Activated CD4-positive, alpha-beta T cell treated with anti-CD3 and anti-CD28 coated beads, Interleukin-2, amount 50 U/mL, for 24 hours (primary cell): ENCODE results near the gene KIZ.

Experiments used
- DNase-seq, 2 donors: peaks; one replicate each; pipeline ENCODE4 v3.0.0-alpha.2; 2020; ENCODE audit warnings: low read depth in 1 of 2, low spot score in 1 of 2

Gene KIZ

GRCh38 chr20:21175433-21175832 lies 49.6 kb downstream of the KIZ start:
- DNase-seq = no peak

DNA sequence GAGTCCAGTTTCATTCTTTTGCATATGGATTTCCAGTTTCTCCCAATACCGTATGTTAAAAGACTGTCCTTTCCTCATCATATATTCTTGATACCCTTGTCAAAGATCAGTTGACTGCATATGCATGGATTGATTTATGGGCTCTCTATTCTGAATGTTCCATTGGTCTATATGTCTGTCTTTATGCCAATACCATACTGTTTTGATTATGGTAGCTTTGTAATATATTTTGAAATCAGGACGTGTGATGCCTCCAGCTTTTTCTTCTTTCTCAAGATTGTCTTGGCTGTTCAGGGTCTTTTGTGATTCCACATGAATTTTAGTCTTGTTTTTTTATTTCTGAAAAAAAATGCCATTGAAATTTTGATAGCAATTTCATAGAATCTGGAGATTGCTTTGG lies 51.9 kb downstream of the KIZ start:
- DNase-seq = no peak

DNA sequence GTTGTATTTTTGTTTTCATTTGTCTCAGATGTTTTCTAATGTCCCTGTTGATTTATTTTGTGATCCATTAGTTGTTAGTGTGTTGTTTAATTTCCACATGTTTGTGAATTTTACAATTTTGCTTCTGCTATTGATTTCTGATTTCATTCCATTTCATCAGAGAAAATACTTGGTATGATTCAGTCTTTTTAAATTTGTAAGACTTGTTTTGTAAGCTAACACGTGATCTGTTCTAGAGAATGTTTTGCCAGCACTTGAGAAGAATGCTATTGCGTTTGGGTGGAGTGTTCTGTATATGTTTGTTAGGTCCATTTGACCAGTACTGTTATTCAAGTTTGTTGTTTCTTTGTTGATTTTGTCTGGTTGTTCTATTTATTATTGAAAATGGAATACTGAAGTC lies 53.9 kb downstream of the KIZ start:
- no peak for DNase-seq

DNA sequence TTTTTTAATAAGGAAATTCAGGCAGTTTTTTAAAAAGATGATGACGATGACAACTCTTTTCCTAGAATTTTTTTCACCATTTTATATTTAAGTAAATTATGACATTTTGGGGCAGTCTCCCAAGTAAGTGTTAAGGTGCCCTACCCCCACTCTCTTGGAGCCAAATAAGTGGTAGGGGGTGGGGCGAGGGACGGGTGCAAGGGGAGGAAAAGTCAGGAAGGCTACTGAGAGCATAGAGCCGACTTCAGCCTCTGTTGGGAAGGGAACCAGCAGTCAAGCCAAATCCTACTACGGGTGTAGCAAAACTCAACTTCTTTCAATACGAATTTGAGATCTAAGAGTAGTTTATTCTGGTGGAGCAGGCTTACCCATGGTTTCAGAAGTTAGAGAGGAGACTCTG lies 54.4 kb downstream of the KIZ start:
- DNase-seq = no peak

GRCh38 chr20:21181028-21181427 lies 55.1 kb downstream of the KIZ start:
- no peak for DNase-seq

- no peak for DNase-seq
Measured at GRCh38 chr20:21182832-21183563, 57.1 kb downstream of the KIZ start.

GRCh38 chr20:21183722-21184121 lies 57.8 kb downstream of the KIZ start:
- no peak for DNase-seq

- no peak for DNase-seq
Measured at GRCh38 chr20:21184819-21185218, 58.9 kb downstream of the KIZ start.

GRCh38 chr20:21185849-21186248 lies 60.0 kb downstream of the KIZ start:
- DNase-seq = no peak

DNA sequence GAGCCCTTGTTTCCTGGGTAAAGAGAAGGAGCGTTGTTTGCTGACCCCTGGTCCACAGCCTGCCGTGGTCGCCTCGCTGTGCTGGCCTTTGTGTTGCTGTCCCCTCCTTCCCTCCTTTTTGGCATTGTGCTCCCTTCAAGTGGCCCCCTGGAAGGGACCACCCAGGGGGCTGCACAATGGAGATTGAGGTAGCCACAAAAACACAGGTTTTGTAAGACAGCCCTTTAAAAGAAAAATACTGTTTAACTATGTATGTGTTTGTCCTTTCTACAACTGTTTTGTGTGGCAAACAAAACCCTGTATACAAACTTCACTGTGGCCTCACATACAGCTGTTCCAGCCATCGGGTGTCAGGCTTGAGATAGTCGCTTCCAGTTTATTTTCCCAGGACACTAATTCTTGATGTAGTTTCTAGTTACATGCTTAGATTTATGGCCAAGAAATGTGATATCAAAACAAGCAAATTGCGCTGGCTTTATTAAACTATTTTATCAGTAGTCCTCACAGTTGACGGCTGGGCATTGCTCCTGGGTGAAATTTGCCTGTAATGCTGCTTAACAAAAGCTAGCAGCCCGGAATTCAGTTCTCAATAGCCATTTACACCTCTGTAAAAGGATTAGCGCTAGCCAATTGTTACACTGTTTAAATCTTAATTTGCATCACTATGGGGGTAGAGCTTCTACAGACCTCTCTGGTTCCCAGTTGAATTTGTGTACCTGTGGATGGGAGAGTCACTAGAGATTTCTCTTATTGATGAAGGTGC lies 64.1 kb downstream of the KIZ start:
- no peak for DNase-seq

DNA sequence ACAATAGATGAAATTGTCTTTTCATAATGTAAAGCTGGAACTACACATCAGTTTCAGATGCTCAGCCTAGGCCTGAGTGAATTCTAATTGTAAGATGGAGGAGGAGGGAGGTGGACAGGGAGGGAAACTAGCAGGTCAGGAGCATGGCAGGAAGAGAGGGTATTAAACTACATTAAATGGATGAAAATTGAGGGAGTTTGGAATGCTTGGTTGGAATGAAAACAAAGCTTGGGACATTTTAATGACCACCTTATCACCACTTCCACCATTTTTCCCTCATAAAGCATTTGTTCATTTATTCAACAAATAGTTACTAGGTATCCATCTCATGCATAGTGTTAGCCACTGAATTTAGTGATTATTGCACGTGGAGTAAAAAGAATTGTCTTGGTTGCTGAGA lies 65.0 kb downstream of the KIZ start:
- DNase-seq = no peak

DNA sequence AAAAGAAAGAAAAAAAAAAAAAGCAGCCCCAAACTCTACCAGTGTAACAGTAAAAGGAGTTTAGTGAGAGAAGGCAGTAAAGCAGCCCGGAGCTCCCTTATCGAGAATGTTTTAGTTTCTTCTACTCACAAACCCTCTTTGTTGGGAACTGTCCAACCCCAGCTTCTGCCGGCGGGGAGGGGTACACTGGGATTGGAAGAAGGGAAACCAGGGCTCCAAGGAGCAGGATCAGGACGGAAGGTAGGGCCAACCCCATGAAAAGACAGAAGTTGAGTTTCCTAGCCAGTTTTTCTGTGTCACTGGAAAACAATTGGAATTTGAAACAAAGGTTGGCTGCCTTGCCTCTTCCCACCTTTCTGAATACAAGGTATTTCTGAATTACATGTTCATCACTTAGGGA lies 66.0 kb downstream of the KIZ start:
- DNase-seq = no peak

DNA sequence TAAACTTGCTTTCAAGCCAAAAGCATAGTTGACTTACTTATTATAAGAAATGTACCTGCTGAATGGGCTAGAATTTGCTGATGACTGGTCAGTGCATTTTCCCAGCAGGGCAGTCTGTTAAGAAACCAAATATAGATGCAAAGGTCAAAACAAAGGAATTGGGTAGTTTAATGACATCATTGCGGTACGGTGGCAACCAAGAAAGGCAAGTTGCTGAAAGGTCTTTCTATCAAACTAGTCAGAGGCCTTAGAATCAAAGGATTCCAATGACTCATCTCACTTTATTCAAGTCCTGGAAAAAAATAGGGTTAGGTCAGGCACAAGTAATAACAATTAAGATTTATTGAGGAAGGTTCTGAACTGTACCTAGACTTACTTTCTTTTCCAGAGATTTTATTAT lies 76.4 kb downstream of the KIZ start:
- no peak for DNase-seq

GRCh38 chr20:21203088-21203656 lies 77.3 kb downstream of the KIZ start:
- no peak for DNase-seq

DNA sequence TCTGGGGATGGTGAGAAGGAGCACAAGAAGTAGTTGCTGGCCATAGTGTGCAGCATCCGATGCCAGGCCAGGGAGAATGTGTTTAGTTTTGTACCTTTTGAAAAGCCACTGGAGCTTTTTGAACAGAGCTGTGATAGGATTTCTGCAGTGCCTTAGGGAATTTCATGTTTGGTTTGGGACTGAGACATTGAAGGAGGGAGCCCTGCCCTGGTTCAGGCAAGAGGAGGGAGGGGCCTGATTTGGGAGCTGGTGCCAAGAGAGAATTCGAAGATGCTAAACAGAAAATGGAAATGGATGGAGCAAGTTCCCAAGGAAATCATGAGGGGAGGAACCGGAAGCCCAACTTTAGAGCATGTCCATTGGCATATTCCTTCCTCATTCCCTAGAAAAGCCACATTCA lies 80.7 kb downstream of the KIZ start:
- DNase-seq = no peak

GRCh38 chr20:21208999-21209398 lies 83.1 kb downstream of the KIZ start:
- DNase-seq = no peak

DNA sequence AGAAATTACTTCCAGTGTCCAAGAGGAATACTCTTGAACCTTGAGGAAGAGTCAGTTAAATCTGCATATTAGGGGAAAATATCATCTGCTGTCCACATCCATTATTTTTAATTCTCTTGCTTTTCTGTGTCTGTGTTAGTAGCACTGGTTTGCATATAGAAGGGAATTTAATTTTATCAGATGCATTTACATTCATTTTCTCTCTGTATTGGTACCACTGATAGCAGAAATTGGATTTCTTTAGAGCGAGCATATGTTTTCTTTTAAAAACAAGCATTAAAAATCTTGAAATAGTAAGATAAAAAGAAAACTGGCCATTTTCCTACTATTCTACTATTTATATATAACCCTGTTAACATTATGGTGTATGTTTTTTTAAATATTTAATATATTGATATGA lies 83.8 kb downstream of the KIZ start:
- no peak for DNase-seq

GRCh38 chr20:21213691-21214090 lies 87.8 kb downstream of the KIZ start:
- no peak for DNase-seq

GRCh38 chr20:21214431-21214830 lies 88.5 kb downstream of the KIZ start:
- DNase-seq = no peak

GRCh38 chr20:21219686-21220085 lies 93.8 kb downstream of the KIZ start:
- no peak for DNase-seq

GRCh38 chr20:21224217-21224616 lies 98.3 kb downstream of the KIZ start:
- no peak for DNase-seq

DNA sequence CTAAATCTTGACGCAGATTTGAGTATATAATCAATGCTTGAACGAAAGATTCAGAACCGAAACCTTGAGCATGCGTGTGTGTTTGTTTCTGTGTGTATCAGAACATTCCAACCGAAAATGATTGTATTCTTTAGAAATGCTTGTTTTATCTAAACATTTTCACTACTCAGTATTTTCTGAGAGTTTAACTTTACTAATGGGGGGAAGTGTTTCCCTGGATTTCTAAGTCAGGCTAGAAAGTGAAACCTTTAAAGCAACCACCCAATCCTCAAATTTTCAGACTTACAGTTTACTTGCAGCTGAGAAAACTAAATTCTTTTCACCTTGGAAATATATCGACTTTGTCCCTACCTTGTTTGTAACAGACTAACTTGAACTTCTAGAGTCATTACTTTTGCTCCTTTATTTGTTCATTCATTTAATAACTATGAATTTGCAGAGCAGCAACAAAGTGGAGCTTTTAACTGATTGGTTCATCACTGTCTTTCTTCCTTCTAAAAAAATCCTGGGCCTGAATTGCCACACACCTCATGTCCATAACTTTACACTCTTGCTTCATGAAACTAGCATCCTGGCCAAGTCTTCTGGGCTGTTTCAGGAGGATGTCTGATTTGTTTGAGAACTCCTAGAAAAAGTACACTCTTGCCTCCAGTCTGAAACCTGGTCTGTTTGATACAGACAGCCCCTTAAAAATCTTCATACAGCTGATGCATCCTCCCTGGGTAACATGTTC lies 99.5 kb downstream of the KIZ start:
- no peak for DNase-seq
